HCT116 (cell line): Measurements from ENCODE around the gene PPTC7. TPM values are rescaled to one million over a fixed set of nuclear protein-coding genes. Genes with fewer than 3 reads are reported as not detected.

Experiments
- ATAC-seq: fragments of 200-7000 bp; cut with Tn5 transposase; 2 replicates; pipeline ENCODE4 v1.9.1; 2020; ENCODE audit warnings: mild to moderate bottlenecking, moderate library complexity
- BruUV-seq: library from RNA; stranded (reverse); fragments of 400-500 nt; replicated peaks from 2 replicates; lab custom pipeline; 2021; lab: Mats Ljungman, UMichigan
- CTCF ChIA-PET: fragments of 300-600 bp; sonication (Branson Sonifier 250); formaldehyde crosslinking; loops from one replicate; lab custom pipeline; 2021; ENCODE audit warnings: antibody characterized with exemption; lab: Charles Lee
- POLR2A ChIA-PET: fragments of 300-600, 350-600 bp; sonication (Branson Sonifier 250); formaldehyde crosslinking; loops from one replicate; lab custom pipeline; 2021; ENCODE audit warnings: antibody characterized with exemption; lab: Charles Lee
- RAD21 ChIA-PET, 2 experiments: fragments of 300-600 bp; sonication (Branson Sonifier 250); formaldehyde crosslinking; loops; one replicate each; lab custom pipeline; 2023; ENCODE audit warnings: low total read pairs in 2 of 2; ENCODE audit not compliant: uncharacterized antibody in 2 of 2, unreplicated experiment in 2 of 2, low non-redundant PET in 1 of 2; lab: Charles Lee
- DNase-seq: peaks from one replicate; pipeline ENCODE4 v3.0.0-alpha.2; 2010; ENCODE audit warnings: low read depth, low spot score
- H2AFZ ChIP-seq: fragments of 200-600 bp; shearing (Covaris generic), sonication (generic); 2 replicates; pipeline ENCODE4 v1.6.1; 2017; ENCODE audit warnings: low read depth, mixed run types, mixed read lengths, antibody characterized with exemption, low read length; ENCODE audit not compliant: poor library complexity, severe bottlenecking
- H3K27ac ChIP-seq: 2 replicates; pipeline ENCODE4 v1.5.1; 2012; ENCODE audit warnings: low read depth, low read length
- H3K27me3 ChIP-seq: fragments of 200-600 bp; sonication (generic); 2 replicates; pipeline ENCODE4 v1.6.1; 2016; ENCODE audit warnings: mixed run types, low read length, mixed read lengths; ENCODE audit not compliant: insufficient read depth
- H3K36me3 ChIP-seq, 2 experiments: fragments of 200-500 bp in 1 of 2; fragments of 200-600 bp in 1 of 2; sonication (Bioruptor generic) in 1 of 2; sonication (generic) in 1 of 2; 2 replicates each; pipeline versions ENCODE4 v1.5.1 to v1.6.1; 2014 to 2016; ENCODE audit warnings: low read length in 2 of 2, inconsistent platforms in 1 of 2, mixed read lengths in 1 of 2, mixed run types in 1 of 2; ENCODE audit not compliant: insufficient read depth in 2 of 2, control insufficient read depth in 1 of 2
- H3K4me1 ChIP-seq, 2 experiments: fragments of 200-600 bp in 1 of 2; sonication (generic) in 1 of 2; 2 replicates each; pipeline versions ENCODE4 v1.5.1 to v1.6.1; 2012 to 2017; ENCODE audit warnings: low read length in 2 of 2, inconsistent platforms in 1 of 2, mild to moderate bottlenecking in 1 of 2, mixed read lengths in 1 of 2, mixed run types in 1 of 2, moderate library complexity in 1 of 2; ENCODE audit not compliant: insufficient read depth in 2 of 2, control insufficient read depth in 1 of 2
- H3K4me2 ChIP-seq: fragments of 200-600 bp; sonication (generic); 2 replicates; pipeline ENCODE4 v1.6.1; 2017; ENCODE audit warnings: mixed run types, low read length, mixed read lengths
- H3K4me3 ChIP-seq, 2 experiments: fragments of 200-600 bp in 1 of 2; sonication (generic) in 1 of 2; replicated peaks in 1 of 2; 2 replicates each; pipeline ENCODE4 v1.5.1; 2011 to 2016; ENCODE audit warnings: low read length in 2 of 2, control low read depth in 1 of 2, low read depth in 1 of 2, mild to moderate bottlenecking in 1 of 2, mixed read lengths in 1 of 2, mixed run types in 1 of 2
- H3K79me2 ChIP-seq: fragments of 200-600 bp; sonication (generic); 2 replicates; pipeline ENCODE4 v1.6.1; 2017; ENCODE audit warnings: mild to moderate bottlenecking, mixed run types, low read length, moderate library complexity, mixed read lengths; ENCODE audit not compliant: insufficient read depth
- H3K9ac ChIP-seq: fragments of 200-600 bp; sonication (generic); 2 replicates; pipeline ENCODE4 v1.6.1; 2016; ENCODE audit warnings: low read length, mixed read lengths
- H3K9me2 ChIP-seq: fragments of 200-600 bp; sonication (generic), shearing (Covaris generic); 2 replicates; pipeline ENCODE4 v1.6.1; 2017; ENCODE audit warnings: mixed run types, mild to moderate bottlenecking, moderate library complexity; ENCODE audit not compliant: insufficient read depth
- H3K9me3 ChIP-seq, 2 experiments: fragments of 200-500 bp in 1 of 2; fragments of 200-600 bp in 1 of 2; sonication (Bioruptor generic) in 1 of 2; sonication (generic) in 1 of 2; 2 replicates each; pipeline ENCODE4 v1.6.1; 2014 to 2017; ENCODE audit warnings: low read length in 2 of 2, mixed read lengths in 2 of 2, inconsistent platforms in 1 of 2, low read depth in 1 of 2, mild to moderate bottlenecking in 1 of 2, mixed run types in 1 of 2, moderate library complexity in 1 of 2; ENCODE audit not compliant: control insufficient read depth in 1 of 2, insufficient read depth in 1 of 2
- H4K20me1 ChIP-seq: fragments of 200-600 bp; sonication (generic), shearing (Covaris generic); 2 replicates; pipeline ENCODE4 v1.6.1; 2017; ENCODE audit warnings: mixed run types, mild to moderate bottlenecking, moderate library complexity; ENCODE audit not compliant: insufficient read depth
- CBX3 ChIP-seq: IDR thresholded peaks from 2 replicates; pipeline ENCODE4 v1.6.1; 2012; ENCODE audit warnings: low read depth
- ELF1 ChIP-seq: IDR thresholded peaks from 2 replicates; pipeline ENCODE4 v1.6.1; 2012; ENCODE audit warnings: low read depth, borderline replicate concordance
- EZH2 ChIP-seq: fragments of 200-600 bp; sonication (generic); IDR thresholded peaks from 2 replicates; pipeline ENCODE4 v1.6.1; 2017; ENCODE audit warnings: antibody characterized with exemption, mixed run types
- EZH2phosphoT487 ChIP-seq: fragments of 200-600 bp; IDR thresholded peaks from 2 replicates; pipeline ENCODE4 v1.6.1; 2018; ENCODE audit warnings: antibody characterized with exemption, borderline replicate concordance
- FOSL1 ChIP-seq: IDR thresholded peaks from 2 replicates; pipeline ENCODE4 v1.6.1; 2012; ENCODE audit warnings: low read depth
- JUND ChIP-seq: IDR thresholded peaks from 2 replicates; pipeline ENCODE4 v1.6.1; 2012
- POLR2A ChIP-seq: IDR thresholded peaks from 2 replicates; pipeline ENCODE4 v1.7.0; 2011; ENCODE audit warnings: borderline replicate concordance; ENCODE audit not compliant: insufficient read depth, insufficient read length; ENCODE audit errors: extremely low read depth
- POLR2AphosphoS5 ChIP-seq: IDR thresholded peaks from 2 replicates; pipeline ENCODE4 v1.6.1; 2011; ENCODE audit warnings: mild to moderate bottlenecking, low read depth, low read length, moderate library complexity
- RAD21 ChIP-seq: IDR thresholded peaks from 2 replicates; pipeline ENCODE4 v1.6.1; 2012; ENCODE audit warnings: low read depth, mild to moderate bottlenecking
- SP1 ChIP-seq: IDR thresholded peaks from 2 replicates; pipeline ENCODE4 v1.6.1; 2012; ENCODE audit warnings: low read depth
- TCF7L2 ChIP-seq: IDR thresholded peaks from 2 replicates; pipeline ENCODE4 v1.7.0; 2011; ENCODE audit warnings: borderline replicate concordance, inconsistent platforms; ENCODE audit not compliant: insufficient read depth, insufficient read length; ENCODE audit errors: extremely low read depth
- ZBTB33 ChIP-seq: IDR thresholded peaks from 2 replicates; pipeline ENCODE4 v1.6.1; 2011; ENCODE audit warnings: mild to moderate bottlenecking, low read length, moderate library complexity; ENCODE audit not compliant: insufficient replicate concordance; ENCODE audit errors: extremely low read depth
- ZFX ChIP-seq: fragments of 450-650 bp; IDR thresholded peaks from 2 replicates; pipeline ENCODE4 v1.6.1; 2017
- ZNF274 ChIP-seq: fragments of 200-500 bp; sonication (Bioruptor generic); IDR thresholded peaks from 2 replicates; pipeline ENCODE4 v1.6.1; 2014; ENCODE audit warnings: mild to moderate bottlenecking, low read depth, low read length, inconsistent platforms
- intact Hi-C: fragments of 100-400 bp; cut with micrococcal nuclease; formaldehyde crosslinking; loops from 2 replicates; pipeline ENCODE4 v1.10.0; 2022
- total RNA-seq: library from RNA; stranded (reverse); gene quantifications from one replicate; pipeline ENCODE4 v1.2.1, GENCODE V29; 2021; ENCODE audit not compliant: unreplicated experiment
- TF ChIP-seq, protein P1 (sequence below), 3 experiments: fragments of 200-600 bp in 1 of 3; sonication (generic) in 1 of 3; IDR thresholded peaks in 2 of 3; conservative IDR thresholded peaks in 1 of 3; 2 replicates each; pipeline ENCODE4 v1.5.1; 2012 to 2017; ENCODE audit warnings: low read depth in 2 of 3, low read length in 2 of 3, antibody characterized with exemption in 1 of 3, borderline replicate concordance in 1 of 3, control low read depth in 1 of 3, mild to moderate bottlenecking in 1 of 3, mixed read lengths in 1 of 3, mixed run types in 1 of 3, moderate library complexity in 1 of 3; ENCODE audit not compliant: insufficient read depth in 1 of 3
- TF ChIP-seq, protein P2 (sequence below): IDR thresholded peaks from 2 replicates; pipeline ENCODE4 v1.6.1; 2012; ENCODE audit warnings: low read depth
- TF ChIP-seq, protein P3 (sequence below): IDR thresholded peaks from 2 replicates; pipeline ENCODE4 v1.6.1; 2012

Gene PPTC7
- total RNA-seq, 1 experiment from 2014 or later = 25.2 TPM

GRCh38 chr12:110528277-110528839 lies 54.8 kb downstream of the PPTC7 start:
- Histone ChIP-seq H4K20me1 (no peaks in the 10 kb centered on the region), H2AFZ (no peak overlapping the region), H3K4me2 (no peak overlapping the region), H3K36me3 (no peaks in the 10 kb centered on the region), H3K4me3 (no peak overlapping the region), H3K9ac (no peak overlapping the region), H3K9me3 (no peaks in the 10 kb centered on the region), H3K79me2 (no peaks in the 10 kb centered on the region; the same call in 1 of the 2 replicates), H3K27ac (no peak overlapping the region), H3K27me3 (no peaks in the 10 kb centered on the region), H3K4me1 (peaks cover 0 to 6% of the 10 kb centered on the region in 2 experiments; a peak in 1 of 4 replicates), H3K9me2 (no peaks in the 10 kb centered on the region)
- TF ChIP-seq, protein P1, sequence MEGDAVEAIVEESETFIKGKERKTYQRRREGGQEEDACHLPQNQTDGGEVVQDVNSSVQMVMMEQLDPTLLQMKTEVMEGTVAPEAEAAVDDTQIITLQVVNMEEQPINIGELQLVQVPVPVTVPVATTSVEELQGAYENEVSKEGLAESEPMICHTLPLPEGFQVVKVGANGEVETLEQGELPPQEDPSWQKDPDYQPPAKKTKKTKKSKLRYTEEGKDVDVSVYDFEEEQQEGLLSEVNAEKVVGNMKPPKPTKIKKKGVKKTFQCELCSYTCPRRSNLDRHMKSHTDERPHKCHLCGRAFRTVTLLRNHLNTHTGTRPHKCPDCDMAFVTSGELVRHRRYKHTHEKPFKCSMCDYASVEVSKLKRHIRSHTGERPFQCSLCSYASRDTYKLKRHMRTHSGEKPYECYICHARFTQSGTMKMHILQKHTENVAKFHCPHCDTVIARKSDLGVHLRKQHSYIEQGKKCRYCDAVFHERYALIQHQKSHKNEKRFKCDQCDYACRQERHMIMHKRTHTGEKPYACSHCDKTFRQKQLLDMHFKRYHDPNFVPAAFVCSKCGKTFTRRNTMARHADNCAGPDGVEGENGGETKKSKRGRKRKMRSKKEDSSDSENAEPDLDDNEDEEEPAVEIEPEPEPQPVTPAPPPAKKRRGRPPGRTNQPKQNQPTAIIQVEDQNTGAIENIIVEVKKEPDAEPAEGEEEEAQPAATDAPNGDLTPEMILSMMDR (IDR thresholded peaks at IDR 0.05 in 2 of 3, conservative IDR thresholded peaks at IDR 0.05 in 1 of 3; ENCODE audit: borderline replicate concordance in 1 of 3, insufficient read depth in 1 of 3, low read depth in 2 of 3, low read length in 2 of 3) = no peak
- TF ChIP-seq, protein P2, sequence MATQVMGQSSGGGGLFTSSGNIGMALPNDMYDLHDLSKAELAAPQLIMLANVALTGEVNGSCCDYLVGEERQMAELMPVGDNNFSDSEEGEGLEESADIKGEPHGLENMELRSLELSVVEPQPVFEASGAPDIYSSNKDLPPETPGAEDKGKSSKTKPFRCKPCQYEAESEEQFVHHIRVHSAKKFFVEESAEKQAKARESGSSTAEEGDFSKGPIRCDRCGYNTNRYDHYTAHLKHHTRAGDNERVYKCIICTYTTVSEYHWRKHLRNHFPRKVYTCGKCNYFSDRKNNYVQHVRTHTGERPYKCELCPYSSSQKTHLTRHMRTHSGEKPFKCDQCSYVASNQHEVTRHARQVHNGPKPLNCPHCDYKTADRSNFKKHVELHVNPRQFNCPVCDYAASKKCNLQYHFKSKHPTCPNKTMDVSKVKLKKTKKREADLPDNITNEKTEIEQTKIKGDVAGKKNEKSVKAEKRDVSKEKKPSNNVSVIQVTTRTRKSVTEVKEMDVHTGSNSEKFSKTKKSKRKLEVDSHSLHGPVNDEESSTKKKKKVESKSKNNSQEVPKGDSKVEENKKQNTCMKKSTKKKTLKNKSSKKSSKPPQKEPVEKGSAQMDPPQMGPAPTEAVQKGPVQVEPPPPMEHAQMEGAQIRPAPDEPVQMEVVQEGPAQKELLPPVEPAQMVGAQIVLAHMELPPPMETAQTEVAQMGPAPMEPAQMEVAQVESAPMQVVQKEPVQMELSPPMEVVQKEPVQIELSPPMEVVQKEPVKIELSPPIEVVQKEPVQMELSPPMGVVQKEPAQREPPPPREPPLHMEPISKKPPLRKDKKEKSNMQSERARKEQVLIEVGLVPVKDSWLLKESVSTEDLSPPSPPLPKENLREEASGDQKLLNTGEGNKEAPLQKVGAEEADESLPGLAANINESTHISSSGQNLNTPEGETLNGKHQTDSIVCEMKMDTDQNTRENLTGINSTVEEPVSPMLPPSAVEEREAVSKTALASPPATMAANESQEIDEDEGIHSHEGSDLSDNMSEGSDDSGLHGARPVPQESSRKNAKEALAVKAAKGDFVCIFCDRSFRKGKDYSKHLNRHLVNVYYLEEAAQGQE = no peak
- TF ChIP-seq CBX3 (no peak), POLR2AphosphoS5 (no peak; the same call in 1 of the 2 replicates), TCF7L2 (no peak), EZH2 (no peak), ELF1 (no peak), SP1 (no peak), POLR2A (no peak), EZH2phosphoT487 (no peak), ZFX (no peak), FOSL1 (no peak), RAD21 (no peak), ZBTB33 (no peak), JUND (no peak), ZNF274 (no peak)
- TF ChIP-seq, protein P3, sequence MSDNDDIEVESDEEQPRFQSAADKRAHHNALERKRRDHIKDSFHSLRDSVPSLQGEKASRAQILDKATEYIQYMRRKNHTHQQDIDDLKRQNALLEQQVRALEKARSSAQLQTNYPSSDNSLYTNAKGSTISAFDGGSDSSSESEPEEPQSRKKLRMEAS = no peak
- CTCF ChIA-PET = no interaction called here
- BruUV-seq = no TSS peak
- ATAC-seq (no peak), DNase-seq (no peak)
- RAD21 ChIA-PET = no interaction called here
- intact Hi-C loops = no loop called here
- POLR2A ChIA-PET = no interaction called here
